ENCODE results near the gene ADAM8.
A peak's percentile ranks its signal among the peaks of the same experiment; 100 is the strongest.

ADAM8 gene

DNA sequence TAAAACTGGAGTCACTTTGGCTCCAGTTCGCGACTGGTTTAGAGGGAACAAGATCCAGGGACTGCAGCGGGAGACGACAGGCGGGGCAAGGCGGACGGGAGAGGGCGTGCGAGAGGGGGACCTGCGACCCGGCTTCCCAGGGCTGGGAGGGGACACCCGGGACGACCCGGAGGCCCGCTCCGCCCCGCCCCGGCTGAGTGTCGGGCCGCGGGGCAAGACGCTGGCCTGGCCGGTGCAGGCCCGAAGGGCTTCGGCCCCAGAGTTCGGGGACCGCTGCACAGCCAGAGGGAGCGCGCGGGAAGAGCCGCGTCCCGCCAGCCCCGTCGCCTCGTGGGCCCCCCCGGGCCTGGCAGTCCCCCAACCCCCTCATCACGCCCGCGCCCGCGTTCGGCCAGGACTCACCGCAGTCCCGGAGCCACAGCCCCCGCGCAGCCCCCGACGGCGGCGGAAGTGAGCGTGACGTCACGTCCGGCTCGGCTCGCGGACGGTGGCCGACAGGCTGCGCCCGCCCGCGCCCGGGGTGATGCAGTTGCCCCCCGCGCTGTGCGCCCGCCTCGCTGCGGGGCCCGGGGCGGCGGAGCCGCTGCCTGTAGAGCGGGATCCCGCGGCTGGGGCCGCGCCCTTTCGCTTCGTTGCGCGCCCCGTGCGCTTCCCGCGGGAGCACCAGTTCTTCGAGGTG, 31.9 kb upstream of the ADAM8 start, which contains the start of the genes TUBGCP2 and ZNF511:
TSS of gene TUBGCP2 (minus strand) at position 452 of the 679 bp plus-strand sequence. CDS start 5,931 bp downstream, outside the sequence.
TSS of gene ZNF511 (plus strand) at position 494 of the 679 bp plus-strand sequence. CDS start at position 524, 30 bp downstream.
- no peak for DNase-seq

GRCh38 chr10:133307776-133308420, 31.2 kb upstream of the ADAM8 start:
- DNase-seq, result peak; percentile 73

DNA sequence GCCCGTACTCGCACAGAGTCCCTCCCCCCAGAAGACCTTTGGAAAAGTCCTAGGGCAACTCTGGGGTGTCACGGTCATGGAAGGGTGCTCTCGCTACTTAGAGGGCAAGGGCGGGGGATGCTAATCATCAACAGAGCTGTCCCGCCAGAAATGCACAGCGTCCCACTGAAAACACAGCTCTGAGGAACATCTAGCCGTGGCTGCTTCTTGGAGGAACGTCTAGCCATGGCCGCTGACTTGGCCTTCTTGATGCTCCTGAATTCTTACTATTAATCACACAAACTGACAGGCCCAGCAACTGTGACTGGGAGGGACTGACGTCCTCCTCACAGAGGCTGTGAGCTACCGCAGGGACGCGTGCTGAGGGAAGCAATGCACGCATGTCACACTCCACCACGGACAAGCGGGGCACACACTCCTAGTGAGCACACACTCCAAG, 30.3 kb upstream of the ADAM8 start:
- DNase-seq, result no peak

DNA sequence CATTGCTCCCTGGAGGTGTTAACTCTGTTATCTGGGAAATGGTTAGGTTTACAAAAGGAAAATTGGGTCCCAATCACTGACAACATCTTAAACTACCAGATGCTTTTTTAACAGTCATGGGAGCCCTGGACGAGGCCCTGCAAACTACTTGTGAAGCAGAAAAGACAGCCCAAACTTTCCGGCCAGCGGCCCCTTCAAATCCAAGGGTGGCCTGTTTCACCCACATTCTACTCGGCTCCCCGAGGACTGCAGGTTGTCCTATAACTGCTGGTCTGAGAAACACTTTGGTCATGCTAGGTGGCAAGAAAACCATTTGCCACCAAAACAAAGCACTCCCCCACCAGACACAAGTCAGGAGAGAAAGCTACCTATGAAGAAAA, 29.4 kb upstream of the ADAM8 start:
- DNase-seq, result no peak

GRCh38 chr10:133303206-133303605, 26.5 kb upstream of the ADAM8 start:
- DNase-seq, result no peak

DNA sequence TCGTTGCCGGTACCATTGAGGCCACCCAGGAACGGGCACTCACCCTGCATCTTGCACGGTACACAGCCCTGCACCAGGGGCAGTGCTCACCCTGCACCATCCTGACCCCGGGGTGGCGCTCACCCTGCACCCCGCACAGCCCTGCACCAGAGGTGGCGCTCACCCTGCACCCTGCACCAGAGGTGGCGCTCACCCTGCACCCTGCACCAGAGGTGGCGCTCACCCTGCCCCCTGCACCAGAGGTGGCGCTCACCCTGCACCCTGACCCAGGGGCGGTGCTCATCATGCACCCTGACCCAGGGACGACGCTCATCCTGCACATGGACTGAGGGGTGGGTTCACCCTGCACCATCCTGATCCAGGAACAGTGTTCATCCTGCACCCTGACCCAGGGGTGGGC, 25.6 kb upstream of the ADAM8 start:
- DNase-seq, result no peak

- no peak for DNase-seq
These were observed 23.1 kb upstream of the ADAM8 start for GRCh38 chr10:133299738-133300137.

DNA sequence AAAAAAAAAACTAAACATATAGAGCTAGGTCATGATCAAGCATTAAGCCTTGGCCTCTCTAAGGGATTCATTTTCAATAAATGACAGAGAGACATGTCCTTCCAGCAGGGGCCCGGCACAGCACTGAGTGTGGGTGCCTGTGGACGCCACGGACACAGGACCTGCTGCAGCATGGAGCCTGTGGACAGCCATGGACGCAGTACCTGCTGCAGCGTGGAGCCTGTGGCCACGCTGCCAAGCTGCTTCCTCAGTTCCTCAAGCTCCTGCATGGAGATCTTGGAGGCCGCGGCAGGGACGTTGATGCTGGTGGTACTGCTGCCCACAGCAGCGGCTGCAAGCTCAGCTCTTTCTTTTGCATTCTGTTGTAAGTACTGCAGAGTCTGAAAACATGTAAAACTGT, 22.6 kb upstream of the ADAM8 start:
- no peak for DNase-seq

GRCh38 chr10:133298466-133298865, 21.8 kb upstream of the ADAM8 start:
- DNase-seq, result no peak

DNA sequence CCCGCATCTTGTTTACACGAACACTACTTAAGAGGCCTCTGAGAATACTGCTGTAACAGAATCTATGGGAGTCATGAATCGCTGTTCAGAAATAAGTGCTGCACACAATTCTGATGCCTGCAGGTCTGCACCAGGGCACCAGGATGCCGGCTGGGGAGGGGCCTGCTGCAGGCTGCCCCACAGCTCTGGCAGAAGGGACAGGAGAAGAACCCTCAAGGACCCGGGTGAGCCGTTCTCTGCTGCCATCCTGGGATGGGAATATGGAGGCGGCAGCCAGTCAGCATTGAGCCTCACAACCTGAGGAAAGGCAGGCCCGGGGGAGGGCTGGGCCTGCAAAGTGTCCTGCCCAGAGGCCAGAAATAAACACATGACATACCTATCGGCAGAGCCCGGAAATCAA, 20.8 kb upstream of the ADAM8 start:
- no peak for DNase-seq

GRCh38 chr10:133295426-133296320, 19.0 kb upstream of the ADAM8 start:
- no peak for DNase-seq

GRCh38 chr10:133294189-133294588, 17.5 kb upstream of the ADAM8 start:
- no peak for DNase-seq

GRCh38 chr10:133293810-133294119, 17.1 kb upstream of the ADAM8 start:
- no peak for DNase-seq

DNA sequence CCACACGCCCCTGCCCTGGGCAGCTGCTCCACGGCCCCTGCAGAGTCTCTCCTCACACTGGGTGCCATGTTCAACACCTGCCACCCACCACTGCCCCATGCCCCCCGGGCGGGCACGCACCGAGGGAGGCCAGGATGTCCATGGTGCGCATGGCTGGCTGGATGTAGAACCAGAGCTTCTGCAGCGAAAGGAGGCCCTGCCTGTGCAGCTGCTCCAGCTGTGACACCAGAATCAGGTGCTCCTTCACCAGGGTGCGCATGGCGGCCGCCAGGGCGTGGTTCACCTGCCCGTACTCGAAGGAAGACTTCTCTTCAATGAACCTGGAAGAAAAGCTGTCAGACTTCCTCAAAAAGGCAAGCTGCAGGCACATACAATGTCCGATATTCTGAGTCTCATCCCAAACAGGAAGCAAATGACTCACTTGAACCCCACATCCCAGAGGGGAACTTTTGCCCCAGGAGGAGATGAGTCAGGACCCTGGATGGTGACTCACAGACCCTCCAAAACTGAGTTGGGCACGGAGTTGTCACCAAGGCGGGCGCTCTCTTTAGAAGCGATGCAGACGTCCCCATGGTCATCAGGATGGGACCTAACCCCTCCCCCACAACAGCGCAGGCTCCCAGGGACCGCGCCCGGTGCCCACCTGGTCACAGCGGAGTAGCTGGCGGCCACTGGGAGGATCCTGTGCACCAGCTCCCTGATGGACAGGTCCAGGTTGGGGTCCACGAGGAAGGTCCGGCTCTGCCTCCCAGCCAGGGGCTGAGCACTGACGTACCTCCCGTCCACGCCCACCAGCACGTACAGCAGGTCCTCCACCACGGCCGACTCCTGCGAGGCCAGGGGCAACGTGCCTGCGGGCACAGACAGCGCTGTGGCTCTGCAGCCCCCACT, 16.5 kb upstream of the ADAM8 start:
- DNase-seq, result no peak

DNA sequence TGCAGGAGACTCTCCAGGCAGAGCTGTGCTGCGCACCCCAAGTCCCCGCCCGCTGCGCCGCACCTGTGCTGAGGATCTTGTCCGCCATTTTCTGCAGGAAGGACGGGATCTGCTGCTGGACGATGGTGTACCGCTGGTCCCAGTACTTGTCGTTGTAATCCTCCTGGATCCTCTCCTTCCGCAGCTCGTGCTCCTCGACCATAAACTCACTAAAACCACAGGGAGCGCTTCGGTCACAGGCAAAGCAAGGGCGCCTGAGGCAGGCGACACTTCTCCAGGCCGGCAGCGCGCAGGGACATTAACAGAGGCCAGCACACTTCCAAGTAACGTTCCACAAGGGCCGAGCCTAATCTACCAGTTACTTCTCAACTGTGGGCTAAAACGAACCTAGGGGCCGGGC, 13.1 kb upstream of the ADAM8 start:
- no peak for DNase-seq

GRCh38 chr10:133287832-133288500, 11.3 kb upstream of the ADAM8 start:
- no peak for DNase-seq

DNA sequence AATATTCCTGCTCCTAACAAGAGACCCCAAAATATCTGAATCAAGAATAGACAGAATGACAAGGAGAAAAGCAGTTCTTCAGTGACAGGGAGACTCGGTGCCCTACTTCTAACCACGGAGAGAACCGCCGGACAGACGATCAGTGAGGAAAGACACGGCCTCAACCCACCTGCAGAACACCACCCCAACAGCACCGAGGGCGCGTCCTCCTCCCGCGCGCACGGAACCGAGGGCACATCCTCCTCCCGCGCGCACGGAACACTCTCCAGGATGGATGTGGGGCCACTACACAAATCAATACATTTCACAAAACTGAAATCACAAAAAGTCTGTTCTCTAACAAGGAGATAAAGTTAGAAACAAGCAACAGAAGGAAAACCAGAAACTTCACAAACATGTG, 9.7 kb upstream of the ADAM8 start:
- DNase-seq, result no peak

- no peak for DNase-seq
These were observed 8.5 kb upstream of the ADAM8 start for GRCh38 chr10:133285217-133285616.

GRCh38 chr10:133283931-133284330, 7.3 kb upstream of the ADAM8 start:
- no peak for DNase-seq

DNA sequence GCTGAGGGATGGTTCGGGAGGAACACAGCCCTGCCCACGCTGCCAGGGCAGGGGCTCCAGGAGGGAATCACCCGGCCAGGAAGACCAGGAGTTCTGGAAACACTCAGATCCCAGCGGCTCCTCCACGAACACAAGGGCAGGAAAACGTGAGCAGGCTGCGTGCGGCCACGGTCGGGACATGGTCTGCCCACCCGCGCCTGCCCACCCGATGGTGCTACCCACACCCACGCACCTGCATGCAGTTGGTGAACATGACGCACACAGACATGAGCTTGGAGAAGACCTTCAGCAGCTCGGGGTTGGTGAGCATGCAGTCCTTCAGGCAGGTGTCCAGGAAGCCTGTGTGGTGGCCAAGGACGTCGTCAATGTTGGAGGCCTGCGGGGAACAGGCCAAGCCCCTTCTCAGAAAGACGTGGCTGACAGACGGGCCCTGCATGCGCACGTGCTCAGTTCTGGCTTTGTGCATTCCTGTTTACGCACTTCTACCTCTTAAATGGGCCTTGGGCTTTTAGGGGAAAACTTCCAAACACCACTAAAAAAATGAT, 6.2 kb upstream of the ADAM8 start:
- no peak for DNase-seq

DNA sequence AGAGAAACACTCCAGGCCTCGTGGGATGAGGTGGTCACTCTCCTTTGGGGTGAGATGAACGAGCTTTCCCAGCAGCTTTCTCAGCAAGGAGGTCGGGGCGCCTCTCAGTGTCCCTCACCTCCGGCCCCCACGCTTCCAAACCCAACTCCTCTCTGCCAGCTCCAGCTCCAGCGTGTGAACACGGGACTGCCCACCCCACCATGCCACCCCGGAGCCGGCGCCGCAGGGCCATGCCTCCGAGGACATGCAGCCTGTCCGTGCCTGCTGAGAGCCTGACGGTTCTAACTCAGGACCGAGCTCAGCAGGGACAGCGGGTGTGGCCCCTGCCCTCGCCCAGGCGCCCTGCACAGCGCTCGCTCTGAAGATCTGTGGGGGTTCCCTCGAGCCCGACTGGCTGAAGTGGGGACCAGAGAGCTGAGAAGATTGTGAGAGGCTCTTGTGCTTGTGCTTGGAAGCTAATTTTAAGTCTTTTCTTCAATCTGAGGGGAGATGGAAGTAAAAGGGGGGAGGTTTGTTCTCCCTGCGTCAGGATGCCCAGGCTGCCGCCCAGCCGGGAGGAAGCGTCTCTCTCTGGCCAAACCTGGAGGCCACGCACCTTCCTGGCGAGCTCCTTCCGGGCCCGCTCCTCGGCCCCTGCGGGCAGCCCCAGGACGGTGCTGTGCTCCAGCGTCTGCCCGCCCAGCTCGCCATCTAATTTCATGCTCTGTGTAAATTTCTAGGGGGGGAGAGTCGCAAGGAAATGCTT, 5.1 kb upstream of the ADAM8 start:
- DNase-seq, result no peak

Measured in NCI-H1048 (cell line).